H1 (cell line): ENCODE measurements around the gene EGFR. TPM values are rescaled to one million over a fixed set of nuclear protein-coding genes. Genes with fewer than 3 reads are reported as not detected.

Source experiments
- CTCF ChIA-PET: fragments of 300-600 bp; sonication (Branson Sonifier 250); formaldehyde crosslinking; loops from one replicate; lab custom pipeline; 2021; ENCODE audit not compliant: partially characterized antibody; lab: Charles Lee
- POLR2A ChIA-PET: fragments of 300-600 bp; sonication (Branson Sonifier 250); formaldehyde crosslinking; loops from one replicate; lab custom pipeline; 2021; ENCODE audit warnings: inconsistent platforms; ENCODE audit not compliant: partially characterized antibody; lab: Charles Lee
- DNase-seq, 2 experiments: peaks; one replicate each; pipeline versions ENCODE4 v3.0.0 to v3.0.0-alpha.2; 2010 to 2022; ENCODE audit warnings: low spot score in 2 of 2, low read depth in 1 of 2, mixed read lengths in 1 of 2
- FAIRE-seq: peaks from 2 replicates; lab custom pipeline; 2011; peaks lifted over from hg19 to GRCh38; lab: Jason Lieb, UNC
- H2AFZ ChIP-seq: 2 replicates; pipeline ENCODE4 v1.8.1; 2012; ENCODE audit warnings: low read length, inconsistent platforms
- H2AK5ac ChIP-seq: 2 replicates; pipeline ENCODE4 v1.6.1; 2013; ENCODE audit warnings: low read depth, low read length
- H2BK120ac ChIP-seq: replicated peaks from 2 replicates; pipeline ENCODE3; 2013; ENCODE audit warnings: low read depth, low read length, inconsistent platforms
- H2BK12ac ChIP-seq: 2 replicates; pipeline ENCODE4 v1.6.1; 2013; ENCODE audit warnings: low read depth, low read length
- H2BK15ac ChIP-seq: 2 replicates; pipeline ENCODE4 v1.6.1; 2013; ENCODE audit warnings: low read length
- H2BK20ac ChIP-seq: 2 replicates; pipeline ENCODE4 v1.6.1; 2013; ENCODE audit warnings: low read length
- H2BK5ac ChIP-seq: 2 replicates; pipeline ENCODE4 v1.6.1; 2013; ENCODE audit warnings: low read depth, low read length
- H3K14ac ChIP-seq: 2 replicates; pipeline ENCODE4 v1.6.1; 2013; ENCODE audit warnings: inconsistent platforms; ENCODE audit not compliant: insufficient read length
- H3K18ac ChIP-seq: 2 replicates; pipeline ENCODE4 v1.6.1; 2013; ENCODE audit warnings: low read length; ENCODE audit errors: extremely low read depth
- H3K23ac ChIP-seq: 2 replicates; pipeline ENCODE4 v1.6.1; 2013; ENCODE audit warnings: inconsistent platforms; ENCODE audit not compliant: insufficient read length
- H3K23me2 ChIP-seq: 2 replicates; pipeline ENCODE4 v1.6.1; 2013; ENCODE audit warnings: low read depth, low read length
- H3K27ac ChIP-seq: 2 replicates; pipeline ENCODE4 v1.6.1; 2011; ENCODE audit warnings: low read depth, low read length, inconsistent platforms
- H3K27me3 ChIP-seq, 4 experiments: replicated peaks in 1 of 4; 1 replicate in 1 of 4; 2 replicates in 3 of 4; pipeline versions ENCODE4 v1.6.1 to v1.8.1; 2011 to 2013; ENCODE audit warnings: low read length in 3 of 4, mild to moderate bottlenecking in 3 of 4, inconsistent platforms in 2 of 4, mixed read lengths in 2 of 4, moderate library complexity in 1 of 4; ENCODE audit not compliant: control insufficient read depth in 3 of 4, insufficient read depth in 3 of 4; ENCODE audit errors: extremely low read depth in 1 of 4
- H3K36me3 ChIP-seq, 4 experiments: 2 replicates each; pipeline versions ENCODE4 v1.6.1 to v1.8.1; 2011 to 2013; ENCODE audit warnings: mild to moderate bottlenecking in 4 of 4, low read length in 3 of 4, moderate library complexity in 2 of 4, control low read depth in 1 of 4, inconsistent platforms in 1 of 4; ENCODE audit not compliant: insufficient read depth in 4 of 4, control insufficient read depth in 2 of 4
- H3K4ac ChIP-seq: replicated peaks from 2 replicates; pipeline ENCODE3; 2013; ENCODE audit warnings: low read length, low read depth, mixed read lengths, inconsistent platforms; ENCODE audit not compliant: insufficient read length
- H3K4me1 ChIP-seq, 4 experiments: replicated peaks in 1 of 4; 1 replicate in 1 of 4; 2 replicates in 3 of 4; pipeline versions ENCODE4 v1.6.1 to v1.8.1; 2011 to 2013; ENCODE audit warnings: low read length in 3 of 4, inconsistent platforms in 2 of 4, mixed read lengths in 1 of 4; ENCODE audit not compliant: insufficient read depth in 4 of 4, control insufficient read depth in 3 of 4
- H3K4me2 ChIP-seq, 2 experiments: 2 replicates each; pipeline versions ENCODE4 v1.6.1 to v1.8.1; 2011 to 2013; ENCODE audit warnings: low read depth in 2 of 2, low read length in 2 of 2, control low read depth in 1 of 2, inconsistent platforms in 1 of 2, mild to moderate bottlenecking in 1 of 2; ENCODE audit not compliant: insufficient read depth in 1 of 2
- H3K4me3 ChIP-seq, 4 experiments: fragments of 200-600, 300-600 bp in 1 of 4; sonication (generic), shearing (Covaris generic), sonication (Bioruptor Twin) in 1 of 4; 2 replicates each; pipeline versions ENCODE4 v1.5.1 to v1.8.1; 2011 to 2016; ENCODE audit warnings: low read length in 4 of 4, low read depth in 3 of 4, control low read depth in 2 of 4, inconsistent platforms in 2 of 4, mild to moderate bottlenecking in 2 of 4, mixed read lengths in 1 of 4, moderate library complexity in 1 of 4; ENCODE audit not compliant: insufficient read depth in 2 of 4; ENCODE audit errors: extremely low read depth in 1 of 4
- H3K56ac ChIP-seq: replicated peaks from 2 replicates; pipeline ENCODE3; 2013; ENCODE audit warnings: low read depth, mild to moderate bottlenecking, mixed read lengths, low read length, inconsistent platforms; ENCODE audit not compliant: insufficient read length
- H3K79me1 ChIP-seq: 2 replicates; pipeline ENCODE4 v1.6.1; 2013; ENCODE audit warnings: low read depth, low read length, control low read depth
- H3K79me2 ChIP-seq, 2 experiments: 2 replicates each; pipeline versions ENCODE4 v1.6.1 to v1.8.1; 2012 to 2013; ENCODE audit warnings: low read length in 2 of 2, mild to moderate bottlenecking in 2 of 2, inconsistent platforms in 1 of 2; ENCODE audit not compliant: insufficient read depth in 2 of 2, control insufficient read depth in 1 of 2
- H3K9ac ChIP-seq, 4 experiments: replicated peaks in 1 of 4; 1 replicate in 1 of 4; 2 replicates in 3 of 4; pipeline versions ENCODE4 v1.6.1 to v1.8.1; 2011 to 2013; ENCODE audit warnings: low read depth in 3 of 4, low read length in 3 of 4, control low read depth in 2 of 4, mild to moderate bottlenecking in 2 of 4, moderate library complexity in 2 of 4, inconsistent platforms in 1 of 4; ENCODE audit errors: extremely low read depth in 1 of 4
- H3K9me3 ChIP-seq, 2 experiments: 2 replicates each; pipeline versions ENCODE4 v1.6.1 to v1.8.1; 2012 to 2013; ENCODE audit warnings: mild to moderate bottlenecking in 2 of 2, moderate library complexity in 2 of 2, control low read depth in 1 of 2, inconsistent platforms in 1 of 2, low read depth in 1 of 2, low read length in 1 of 2, mixed read lengths in 1 of 2; ENCODE audit not compliant: insufficient read depth in 2 of 2
- H4K20me1 ChIP-seq, 2 experiments: replicated peaks in 1 of 2; 2 replicates each; pipeline versions ENCODE3 to v1.8.1; 2011 to 2013; ENCODE audit warnings: inconsistent platforms in 2 of 2, low read length in 2 of 2, mild to moderate bottlenecking in 1 of 2; ENCODE audit not compliant: insufficient read depth in 2 of 2, control insufficient read depth in 1 of 2
- H4K5ac ChIP-seq: 2 replicates; pipeline ENCODE4 v1.6.1; 2013; ENCODE audit warnings: low read length, low read depth, mixed read lengths, inconsistent platforms; ENCODE audit not compliant: insufficient read length
- H4K8ac ChIP-seq: 2 replicates; pipeline ENCODE4 v1.8.0; 2013; ENCODE audit warnings: mild to moderate bottlenecking, moderate library complexity, low read length, inconsistent platforms; ENCODE audit not compliant: insufficient read depth; ENCODE audit errors: extremely low read depth
- H4K91ac ChIP-seq: replicated peaks from 2 replicates; pipeline ENCODE3; 2013; ENCODE audit warnings: low read length, mixed read lengths, inconsistent platforms; ENCODE audit not compliant: insufficient read length
- BACH1 ChIP-seq: IDR thresholded peaks from 2 replicates; pipeline ENCODE4 v1.6.1; 2012; ENCODE audit warnings: low read length, improper control_type of control experiment
- CBX5 ChIP-seq: fragments of 300-800, 300-1000 bp; sonication (generic); IDR thresholded peaks from 2 replicates; pipeline ENCODE4 v1.7.1; 2016; ENCODE audit warnings: antibody characterized with exemption, low read length, low read depth
- CREB1 ChIP-seq: IDR thresholded peaks from 2 replicates; pipeline ENCODE4 v1.6.1; 2012; ENCODE audit warnings: inconsistent platforms
- EGR1 ChIP-seq: IDR thresholded peaks from 2 replicates; pipeline ENCODE4 v1.6.1; 2011; ENCODE audit warnings: low read depth, low read length, borderline replicate concordance
- FOSL1 ChIP-seq: IDR thresholded peaks from 2 replicates; pipeline ENCODE4 v1.6.1; 2011; ENCODE audit warnings: mild to moderate bottlenecking, low read depth, low read length, moderate library complexity; ENCODE audit not compliant: insufficient read depth
- KDM1A ChIP-seq: fragments of 200-600, 300-600 bp; sonication (generic); IDR thresholded peaks from 2 replicates; pipeline ENCODE4 v1.7.1; 2016; ENCODE audit warnings: mild to moderate bottlenecking, low read length, borderline replicate concordance
- KDM5A ChIP-seq: fragments of 200-600 bp; IDR thresholded peaks from 2 replicates; pipeline ENCODE4 v1.7.1; 2012; ENCODE audit warnings: mild to moderate bottlenecking, low read length, inconsistent platforms, mixed read lengths
- POU5F1 ChIP-seq: IDR thresholded peaks from 2 replicates; pipeline ENCODE4 v1.6.1; 2011; ENCODE audit warnings: low read depth, mild to moderate bottlenecking, low read length, moderate library complexity
- SRF ChIP-seq: IDR thresholded peaks from 2 replicates; pipeline ENCODE4 v1.6.1; 2011; ENCODE audit warnings: mild to moderate bottlenecking, low read depth, low read length, moderate library complexity
- WGBS, 2 experiments: shearing (Covaris generic) in 1 of 2; methylation state at CpG; one replicate each; pipeline versions ENCODE4 v1.1.6 to v1.1.7; 2013 to 2015; ENCODE audit warnings: low lambda C conversion rate in 2 of 2, mixed read lengths in 2 of 2, inconsistent platforms in 1 of 2, low coverage in 1 of 2, missing lambda C conversion rate in 1 of 2; ENCODE audit not compliant: insufficient replicate concordance in 2 of 2, insufficient coverage in 1 of 2, insufficient read length in 1 of 2; ENCODE audit errors: extremely low coverage in 1 of 2, missing lambda C conversion rate in 1 of 2; 5-methylcytosine and 5-hydroxymethylcytosine counted together
- polyA plus RNA-seq, 7 experiments: library from polyadenylated mRNA; depleted of rRNA in 3 of 7; stranded (reverse) in 5 of 7; unstranded in 2 of 7; fragments of >200 nt in 5 of 7; fragments of 200-250 nt in 2 of 7; gene quantifications; 1 replicate in 5 of 7; 2 replicates in 1 of 7; 4 replicates in 1 of 7; pipeline versions ENCODE4 v1.2.1 to v1.2.3, GENCODE V29; 2011 to 2013; ENCODE audit warnings: missing spikeins in 2 of 7, mixed read lengths in 2 of 7
- total RNA-seq: library from RNA; stranded (reverse); fragmentation: NEBNext Ultra II Directional; extraction: Animal tissue kit (Norgen Biotek cat#: 25700); gene quantifications from 2 replicates; pipeline ENCODE4 v1.2.1, GENCODE V29; 2021
- TF ChIP-seq, protein P1 (sequence below): IDR thresholded peaks from 2 replicates; pipeline ENCODE4 v1.6.1; 2011; ENCODE audit warnings: low read depth, mild to moderate bottlenecking, low read length; ENCODE audit not compliant: insufficient read depth
- TF ChIP-seq, protein P2 (sequence below): IDR thresholded peaks from 2 replicates; pipeline ENCODE4 v1.6.1; 2012; ENCODE audit warnings: inconsistent platforms
- TF ChIP-seq, protein P3 (sequence below): IDR thresholded peaks from 2 replicates; pipeline ENCODE4 v1.6.1; 2012; ENCODE audit warnings: inconsistent platforms

EGFR gene
- total and polyA plus RNA-seq, 2 of the 8 experiments (the other 6 are each of a cell fraction or from before 2014, with no cell fraction given) = 1.9 to 5.8 TPM

DNA sequence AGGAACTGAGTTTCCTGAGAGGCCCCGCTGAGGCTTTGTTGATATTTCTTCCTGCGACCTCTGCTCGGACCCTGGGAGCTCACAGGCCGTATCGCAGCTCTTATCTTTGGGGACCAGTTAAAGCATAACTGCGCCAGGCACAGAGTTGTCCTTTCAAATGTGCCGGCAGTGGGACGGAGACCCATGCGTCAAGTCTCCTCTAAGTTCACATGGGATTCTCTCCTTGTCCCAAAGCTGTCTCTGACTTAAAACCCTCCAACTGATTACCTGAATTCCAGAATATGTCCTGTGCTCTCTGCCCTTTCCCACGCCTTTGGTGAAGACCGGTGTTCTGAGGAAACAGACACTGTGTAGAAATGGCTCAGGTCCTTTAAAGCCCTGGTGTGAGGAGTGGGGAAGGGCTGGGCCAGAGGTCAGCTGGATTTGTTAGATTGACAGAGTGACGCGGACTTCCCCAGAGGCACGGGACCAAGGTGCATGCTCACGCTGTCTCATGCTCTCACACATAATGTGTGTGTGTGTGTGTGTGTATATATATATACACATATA is 169.8 kb downstream of the EGFR start:
- FAIRE-seq = no peak
- peaks cover 22 to 38% (median 37%) of the 10 kb centered on the region in 4 experiments for H3K4me1 ChIP-seq
- H2BK120ac ChIP-seq = no peak overlapping the region
- TF ChIP-seq, protein P1, sequence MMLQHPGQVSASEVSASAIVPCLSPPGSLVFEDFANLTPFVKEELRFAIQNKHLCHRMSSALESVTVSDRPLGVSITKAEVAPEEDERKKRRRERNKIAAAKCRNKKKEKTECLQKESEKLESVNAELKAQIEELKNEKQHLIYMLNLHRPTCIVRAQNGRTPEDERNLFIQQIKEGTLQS = no peak
- TF ChIP-seq SRF = no peak
- TF ChIP-seq FOSL1 = no peak
- TF ChIP-seq, protein P2, sequence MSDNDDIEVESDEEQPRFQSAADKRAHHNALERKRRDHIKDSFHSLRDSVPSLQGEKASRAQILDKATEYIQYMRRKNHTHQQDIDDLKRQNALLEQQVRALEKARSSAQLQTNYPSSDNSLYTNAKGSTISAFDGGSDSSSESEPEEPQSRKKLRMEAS = no peak
- TF ChIP-seq CBX5 = no peak
- TF ChIP-seq EGR1 = no peak
- no peak for TF ChIP-seq BACH1
- TF ChIP-seq, protein P3, sequence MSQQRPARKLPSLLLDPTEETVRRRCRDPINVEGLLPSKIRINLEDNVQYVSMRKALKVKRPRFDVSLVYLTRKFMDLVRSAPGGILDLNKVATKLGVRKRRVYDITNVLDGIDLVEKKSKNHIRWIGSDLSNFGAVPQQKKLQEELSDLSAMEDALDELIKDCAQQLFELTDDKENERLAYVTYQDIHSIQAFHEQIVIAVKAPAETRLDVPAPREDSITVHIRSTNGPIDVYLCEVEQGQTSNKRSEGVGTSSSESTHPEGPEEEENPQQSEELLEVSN = no peak
- no peak for TF ChIP-seq POU5F1
- TF ChIP-seq KDM1A = no peak
- no peak for TF ChIP-seq KDM5A
- TF ChIP-seq CREB1 = no peak

More for the DNA sequence above, 169.8 kb downstream of the EGFR start:
- Histone ChIP-seq H4K8ac (no peak overlapping the region), H2BK12ac (peak overlapping the region; percentile 72; the same call in 1 of the 2 replicates), H3K14ac (no peak overlapping the region), H2BK15ac (peak overlapping the region; percentile 54; the same call in 1 of the 2 replicates), H3K79me2 (no peaks in the 10 kb centered on the region), H3K18ac (peak overlapping the region; percentile 4), H2BK20ac (peak overlapping the region; percentile 68; the same call in 1 of the 2 replicates), H3K4me2 (no peak overlapping the region), H3K9me3 (no peaks in the 10 kb centered on the region), H3K9ac (no peak overlapping the region), H3K4ac (no peak overlapping the region), H3K23me2 (no peaks in the 10 kb centered on the region), H3K27me3 (no peaks in the 10 kb centered on the region; a peak in 2 of 7 replicates), H3K23ac (no peak overlapping the region), H3K56ac (no peak overlapping the region), H4K91ac (no peak overlapping the region), H2AK5ac (no peak overlapping the region), H3K79me1 (no peaks in the 10 kb centered on the region), H2AFZ (no peak overlapping the region), H4K5ac (no peak overlapping the region), H4K20me1 (no peaks in the 10 kb centered on the region), H3K36me3 (no peaks in the 10 kb centered on the region), H2BK5ac (no peak overlapping the region; the same call in 1 of the 2 replicates), H3K4me3 (no peak overlapping the region; a peak in 1 of 8 replicates), H3K27ac (no peak overlapping the region)
- 74% methylated on average over 15 of the region's 15 CpGs; no CpG with 5 or more reads in 1 of the 2 experiments for WGBS, 2 experiments
- DNase-seq = peak in 1 of 2 experiments; percentile 42
- CTCF ChIA-PET = interaction anchor here (0.9 to 2.0 kb wide), 3 partner anchors 15 to 56 kb away, joined by 3 to 5 read pairs (median 4); no protein-coding TSS in a partner anchor
- POLR2A ChIA-PET = no interaction called here
